ENCODE data around the gene PCDHA11.
"Not testable (repeated sequence)": the region's sequence is repeated elsewhere in the genome, so short reads cannot be mapped to it uniquely, and the experiment has no call there.

Gene PCDHA11, protein sequence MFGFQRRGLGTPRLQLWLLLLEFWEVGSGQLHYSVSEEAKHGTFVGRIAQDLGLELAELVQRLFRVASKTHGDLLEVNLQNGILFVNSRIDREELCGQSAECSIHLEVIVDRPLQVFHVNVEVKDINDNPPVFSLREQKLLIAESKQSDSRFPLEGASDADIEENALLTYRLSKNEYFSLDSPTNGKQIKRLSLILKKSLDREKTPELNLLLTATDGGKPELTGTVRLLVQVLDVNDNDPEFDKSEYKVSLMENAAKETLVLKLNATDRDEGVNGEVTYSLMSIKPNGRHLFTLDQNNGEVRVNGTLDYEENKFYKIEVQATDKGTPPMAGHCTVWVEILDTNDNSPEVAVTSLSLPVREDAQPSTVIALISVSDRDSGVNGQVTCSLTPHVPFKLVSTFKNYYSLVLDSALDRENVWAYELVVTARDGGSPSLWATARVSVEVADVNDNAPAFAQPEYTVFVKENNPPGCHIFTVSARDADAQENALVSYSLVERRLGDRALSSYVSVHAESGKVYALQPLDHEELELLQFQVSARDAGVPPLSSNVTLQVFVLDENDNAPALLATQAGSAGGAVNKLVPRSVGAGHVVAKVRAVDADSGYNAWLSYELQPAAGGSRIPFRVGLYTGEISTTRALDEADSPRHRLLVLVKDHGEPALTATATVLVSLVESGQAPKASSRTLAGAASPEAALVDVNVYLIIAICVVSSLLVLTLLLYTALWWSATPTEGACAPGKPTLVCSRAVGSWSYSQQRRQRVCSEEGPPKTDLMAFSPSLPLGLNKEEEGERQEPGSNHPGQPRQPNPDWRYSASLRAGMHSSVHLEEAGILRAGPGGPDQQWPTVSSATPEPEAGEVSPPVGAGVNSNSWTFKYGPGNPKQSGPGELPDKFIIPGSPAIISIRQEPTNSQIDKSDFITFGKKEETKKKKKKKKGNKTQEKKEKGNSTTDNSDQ

DNA sequence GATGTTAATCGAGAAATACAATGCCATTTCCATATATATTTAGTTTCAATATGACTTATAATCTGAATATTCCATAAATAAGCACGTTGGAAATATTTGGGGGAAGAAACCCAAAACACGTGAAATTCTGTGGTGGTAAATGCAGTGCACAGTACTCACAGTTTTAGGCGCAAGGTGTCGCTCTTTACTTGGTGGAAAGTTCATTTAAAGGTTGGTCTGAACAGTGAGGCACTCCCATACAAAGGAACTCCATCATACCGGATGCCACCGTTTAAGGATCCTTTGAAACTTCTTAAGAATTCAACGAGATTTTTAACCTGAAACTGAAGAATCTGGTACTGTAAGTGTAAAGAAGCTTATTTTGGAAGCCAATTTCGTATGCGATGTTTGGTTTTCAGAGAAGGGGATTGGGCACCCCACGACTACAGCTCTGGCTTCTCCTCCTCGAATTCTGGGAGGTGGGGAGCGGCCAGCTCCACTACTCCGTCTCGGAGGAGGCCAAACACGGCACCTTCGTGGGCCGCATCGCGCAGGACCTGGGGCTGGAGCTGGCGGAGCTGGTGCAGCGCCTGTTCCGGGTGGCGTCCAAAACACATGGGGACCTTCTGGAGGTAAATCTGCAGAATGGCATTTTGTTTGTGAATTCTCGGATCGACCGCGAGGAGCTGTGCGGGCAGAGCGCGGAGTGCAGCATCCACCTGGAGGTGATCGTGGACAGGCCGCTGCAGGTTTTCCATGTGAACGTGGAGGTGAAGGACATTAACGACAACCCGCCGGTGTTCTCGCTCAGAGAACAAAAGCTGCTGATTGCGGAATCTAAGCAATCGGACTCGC, at the start of gene PCDHA11:
Gene PCDHA11 (plus strand): TSS at position 237 of the 834 bp plus-strand sequence. CDS start 147 bp downstream, at position 384.
- no peak for DNase-seq (ENCODE audit: low spot score)

DNA sequence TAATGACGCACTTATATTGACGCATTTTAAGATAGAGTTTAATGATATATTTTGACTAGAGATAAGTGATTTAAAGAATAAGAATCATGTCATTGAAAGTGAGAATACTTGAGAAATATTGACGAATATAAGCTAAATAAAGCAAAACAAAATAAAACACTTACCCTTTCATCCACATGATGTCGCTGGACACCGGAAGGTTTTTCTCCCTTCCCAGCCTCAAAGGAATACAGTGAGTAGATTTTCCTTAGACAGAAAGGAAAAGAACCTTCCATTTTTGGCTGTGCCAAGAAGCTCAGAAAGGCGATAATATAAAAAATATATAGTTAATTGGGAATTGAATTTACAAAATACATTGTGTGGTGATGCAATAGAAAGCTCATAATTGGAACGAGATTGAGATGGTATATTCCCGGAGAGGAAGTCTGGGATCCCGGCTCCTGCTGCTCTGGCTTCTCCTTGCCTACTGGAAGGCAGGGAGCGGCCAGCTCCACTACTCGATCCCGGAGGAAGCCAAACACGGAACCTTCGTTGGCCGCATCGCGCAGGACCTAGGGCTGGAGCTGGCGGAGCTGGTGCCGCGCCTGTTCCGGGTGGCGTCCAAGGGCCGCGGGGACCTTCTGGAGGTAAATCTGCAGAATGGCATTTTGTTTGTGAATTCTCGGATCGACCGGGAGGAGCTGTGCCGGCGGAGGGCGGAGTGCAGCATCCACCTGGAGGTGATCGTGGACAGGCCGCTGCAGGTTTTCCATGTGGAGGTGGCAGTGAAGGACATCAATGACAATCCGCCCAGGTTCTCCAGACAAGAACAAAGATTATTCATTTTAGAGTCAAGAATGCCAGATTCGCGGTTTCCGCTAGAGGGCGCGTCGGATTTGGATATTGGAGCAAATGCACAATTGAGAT, 47.1 kb upstream of the PCDHA11 start, which contains the start of gene PCDHA5:
Gene PCDHA5 (plus strand): TSS at position 239 of the 906 bp plus-strand sequence.
- no peak for DNase-seq (ENCODE audit: low spot score)

- DNase-seq (ENCODE audit: low spot score), result no peak
These were observed 46.5 kb upstream of the PCDHA11 start for GRCh38 chr5:140822281-140822629.

DNA sequence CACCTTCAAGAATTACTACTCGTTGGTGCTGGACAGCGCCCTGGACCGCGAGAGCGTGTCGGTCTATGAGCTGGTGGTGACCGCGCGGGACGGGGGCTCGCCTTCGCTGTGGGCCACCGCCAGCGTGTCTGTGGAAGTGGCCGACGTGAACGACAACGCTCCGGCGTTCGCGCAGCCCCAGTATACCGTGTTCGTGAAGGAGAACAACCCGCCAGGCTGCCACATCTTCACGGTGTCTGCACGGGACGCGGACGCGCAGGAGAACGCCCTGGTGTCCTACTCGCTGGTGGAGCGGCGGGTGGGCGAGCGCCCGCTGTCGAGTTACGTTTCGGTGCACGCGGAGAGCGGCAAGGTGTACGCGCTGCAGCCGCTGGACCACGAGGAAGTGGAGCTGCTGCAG, 45.8 kb upstream of the PCDHA11 start:
- DNase-seq (ENCODE audit: low spot score), result not testable (repeated sequence)

GRCh38 chr5:140823475-140823874, 45.3 kb upstream of the PCDHA11 start:
- no peak for DNase-seq (ENCODE audit: low spot score)

DNA sequence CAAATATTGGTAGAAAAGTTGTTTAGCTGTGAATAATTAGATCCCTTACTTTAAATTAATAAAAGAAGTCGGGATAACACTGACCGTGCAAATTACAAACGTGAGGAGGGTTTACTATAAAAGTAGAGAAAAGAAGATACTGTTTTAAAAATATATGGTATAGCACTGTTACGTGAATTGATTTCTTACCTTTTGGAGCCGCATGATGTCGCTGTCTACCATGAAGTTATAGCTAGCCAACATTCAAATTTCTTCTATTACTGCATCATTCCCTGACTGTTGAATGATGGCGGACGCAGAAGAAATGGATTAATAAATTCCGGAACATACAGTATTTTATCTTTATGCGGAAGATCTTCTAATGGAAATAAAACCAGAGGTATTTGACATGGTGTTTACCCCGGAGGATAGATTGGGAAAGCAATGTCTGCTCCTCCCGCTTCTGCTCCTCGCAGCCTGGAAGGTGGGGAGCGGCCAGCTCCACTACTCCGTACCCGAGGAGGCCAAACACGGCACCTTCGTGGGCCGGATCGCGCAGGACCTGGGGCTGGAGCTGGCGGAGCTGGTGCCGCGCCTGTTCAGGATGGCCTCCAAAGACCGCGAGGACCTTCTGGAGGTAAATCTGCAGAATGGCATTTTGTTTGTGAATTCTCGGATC, 40.9 kb upstream of the PCDHA11 start, which contains the start of gene PCDHA6:
Gene PCDHA6 (plus strand): TSS at position 257 of the 658 bp plus-strand sequence. CDS start 132 bp downstream, at position 389.
- DNase-seq (ENCODE audit: low spot score), result no peak

DNA sequence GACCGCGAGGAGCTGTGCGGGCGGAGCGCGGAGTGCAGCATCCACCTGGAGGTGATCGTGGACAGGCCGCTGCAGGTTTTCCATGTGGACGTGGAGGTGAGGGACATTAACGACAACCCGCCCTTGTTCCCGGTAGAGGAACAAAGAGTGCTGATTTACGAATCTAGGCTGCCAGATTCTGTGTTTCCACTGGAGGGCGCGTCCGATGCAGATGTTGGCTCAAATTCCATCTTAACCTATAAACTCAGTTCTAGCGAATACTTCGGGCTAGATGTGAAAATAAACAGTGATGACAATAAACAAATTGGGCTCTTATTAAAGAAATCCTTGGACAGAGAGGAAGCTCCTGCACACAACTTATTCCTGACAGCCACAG, 40.4 kb upstream of the PCDHA11 start:
- no peak for DNase-seq (ENCODE audit: low spot score)

DNA sequence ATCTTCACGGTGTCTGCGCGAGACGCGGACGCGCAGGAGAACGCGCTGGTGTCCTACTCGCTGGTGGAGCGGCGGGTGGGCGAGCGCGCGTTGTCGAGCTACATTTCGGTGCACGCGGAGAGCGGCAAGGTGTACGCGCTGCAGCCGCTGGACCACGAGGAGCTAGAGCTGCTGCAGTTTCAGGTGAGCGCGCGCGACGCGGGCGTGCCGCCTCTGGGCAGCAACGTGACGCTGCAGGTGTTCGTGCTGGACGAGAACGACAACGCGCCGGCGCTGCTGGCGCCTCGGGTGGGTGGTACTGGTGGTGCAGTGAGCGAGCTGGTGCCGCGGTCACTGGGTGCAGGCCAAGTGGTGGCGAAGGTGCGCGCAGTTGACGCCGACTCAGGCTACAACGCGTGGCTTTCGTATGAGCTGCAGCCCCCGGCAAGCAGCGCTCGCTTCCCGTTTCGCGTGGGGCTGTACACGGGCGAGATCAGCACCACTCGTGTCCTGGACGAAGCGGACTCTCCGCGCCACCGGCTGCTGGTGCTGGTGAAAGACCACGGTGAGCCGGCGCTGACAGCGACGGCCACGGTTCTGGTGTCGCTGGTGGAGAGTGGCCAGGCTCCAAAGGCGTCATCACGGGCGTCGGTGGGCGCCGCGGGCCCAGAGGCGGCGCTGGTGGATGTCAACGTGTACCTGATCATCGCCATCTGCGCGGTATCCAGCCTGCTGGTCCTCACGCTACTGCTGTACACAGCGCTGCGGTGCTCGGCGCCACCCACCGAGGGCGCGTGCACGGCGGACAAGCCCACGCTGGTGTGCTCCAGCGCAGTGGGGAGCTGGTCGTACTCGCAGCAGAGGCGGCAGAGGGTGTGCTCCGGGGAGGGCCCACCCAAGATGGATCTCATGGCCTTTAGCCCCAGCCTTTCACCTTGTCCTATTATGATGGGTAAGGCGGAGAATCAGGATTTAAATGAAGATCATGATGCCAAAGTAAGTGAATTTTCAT, 39.0 kb upstream of the PCDHA11 start:
- not testable (repeated sequence) for DNase-seq (ENCODE audit: low spot score)

GRCh38 chr5:140833993-140834392, 34.8 kb upstream of the PCDHA11 start, which contains the start of gene PCDHA7:
Gene PCDHA7 (plus strand): TSS chr5:140834269. CDS start chr5:140834384, 115 bp downstream.
- DNase-seq (ENCODE audit: low spot score), result no peak

DNA sequence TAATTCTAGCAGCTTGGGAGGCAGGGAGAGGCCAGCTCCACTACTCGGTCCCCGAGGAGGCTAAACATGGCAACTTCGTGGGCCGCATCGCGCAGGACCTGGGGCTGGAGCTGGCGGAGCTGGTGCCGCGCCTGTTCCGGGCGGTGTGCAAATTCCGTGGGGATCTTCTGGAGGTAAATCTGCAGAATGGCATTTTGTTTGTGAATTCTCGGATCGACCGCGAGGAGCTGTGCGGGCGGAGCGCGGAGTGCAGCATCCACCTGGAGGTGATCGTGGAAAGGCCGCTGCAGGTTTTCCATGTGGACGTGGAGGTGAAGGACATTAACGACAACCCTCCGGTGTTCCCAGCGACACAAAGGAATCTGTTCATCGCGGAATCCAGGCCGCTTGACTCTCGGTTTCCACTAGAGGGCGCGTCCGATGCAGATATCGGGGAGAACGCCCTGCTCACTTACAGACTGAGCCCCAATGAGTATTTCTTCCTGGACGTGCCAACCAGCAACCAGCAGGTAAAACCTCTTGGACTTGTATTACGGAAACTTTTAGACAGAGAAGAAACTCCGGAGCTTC, 34.2 kb upstream of the PCDHA11 start:
- DNase-seq (ENCODE audit: low spot score), result not testable (repeated sequence)

DNA sequence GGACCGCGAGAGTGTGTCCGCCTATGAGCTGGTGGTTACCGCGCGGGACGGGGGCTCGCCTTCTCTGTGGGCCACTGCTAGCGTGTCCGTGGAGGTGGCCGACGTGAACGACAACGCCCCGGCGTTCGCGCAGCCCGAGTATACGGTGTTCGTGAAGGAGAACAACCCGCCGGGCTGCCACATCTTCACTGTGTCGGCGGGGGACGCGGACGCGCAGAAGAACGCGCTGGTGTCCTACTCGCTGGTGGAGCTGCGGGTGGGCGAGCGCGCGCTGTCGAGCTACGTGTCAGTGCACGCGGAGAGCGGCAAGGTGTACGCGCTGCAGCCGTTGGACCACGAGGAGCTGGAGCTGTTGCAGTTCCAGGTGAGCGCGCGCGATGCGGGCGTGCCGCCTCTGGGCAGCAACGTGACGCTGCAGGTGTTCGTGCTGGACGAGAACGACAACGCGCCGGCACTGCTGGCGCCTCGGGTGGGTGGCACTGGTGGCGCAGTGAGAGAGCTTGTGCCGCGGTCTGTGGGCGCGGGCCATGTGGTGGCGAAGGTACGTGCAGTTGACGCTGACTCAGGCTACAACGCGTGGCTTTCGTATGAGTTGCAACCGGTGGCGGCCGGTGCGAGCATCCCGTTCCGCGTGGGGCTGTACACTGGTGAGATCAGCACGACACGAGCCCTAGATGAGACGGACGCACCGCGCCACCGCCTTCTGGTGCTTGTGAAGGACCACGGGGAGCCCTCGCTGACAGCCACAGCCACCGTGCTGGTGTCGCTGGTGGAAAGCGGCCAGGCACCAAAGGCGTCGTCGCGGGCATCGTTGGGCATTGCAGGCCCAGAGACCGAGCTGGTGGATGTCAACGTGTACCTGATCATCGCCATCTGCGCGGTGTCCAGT, 32.9 kb upstream of the PCDHA11 start:
- no peak for DNase-seq (ENCODE audit: low spot score)

GRCh38 chr5:140840978-140841962, 27.5 kb upstream of the PCDHA11 start, which contains the start of gene PCDHA8:
Gene PCDHA8 (plus strand): TSS chr5:140841187. CDS start chr5:140841322, 135 bp downstream.
- peak; percentile 4 for DNase-seq (ENCODE audit: low spot score)

GRCh38 chr5:140842798-140843733, 25.7 kb upstream of the PCDHA11 start:
- no peak for DNase-seq (ENCODE audit: low spot score)

DNA sequence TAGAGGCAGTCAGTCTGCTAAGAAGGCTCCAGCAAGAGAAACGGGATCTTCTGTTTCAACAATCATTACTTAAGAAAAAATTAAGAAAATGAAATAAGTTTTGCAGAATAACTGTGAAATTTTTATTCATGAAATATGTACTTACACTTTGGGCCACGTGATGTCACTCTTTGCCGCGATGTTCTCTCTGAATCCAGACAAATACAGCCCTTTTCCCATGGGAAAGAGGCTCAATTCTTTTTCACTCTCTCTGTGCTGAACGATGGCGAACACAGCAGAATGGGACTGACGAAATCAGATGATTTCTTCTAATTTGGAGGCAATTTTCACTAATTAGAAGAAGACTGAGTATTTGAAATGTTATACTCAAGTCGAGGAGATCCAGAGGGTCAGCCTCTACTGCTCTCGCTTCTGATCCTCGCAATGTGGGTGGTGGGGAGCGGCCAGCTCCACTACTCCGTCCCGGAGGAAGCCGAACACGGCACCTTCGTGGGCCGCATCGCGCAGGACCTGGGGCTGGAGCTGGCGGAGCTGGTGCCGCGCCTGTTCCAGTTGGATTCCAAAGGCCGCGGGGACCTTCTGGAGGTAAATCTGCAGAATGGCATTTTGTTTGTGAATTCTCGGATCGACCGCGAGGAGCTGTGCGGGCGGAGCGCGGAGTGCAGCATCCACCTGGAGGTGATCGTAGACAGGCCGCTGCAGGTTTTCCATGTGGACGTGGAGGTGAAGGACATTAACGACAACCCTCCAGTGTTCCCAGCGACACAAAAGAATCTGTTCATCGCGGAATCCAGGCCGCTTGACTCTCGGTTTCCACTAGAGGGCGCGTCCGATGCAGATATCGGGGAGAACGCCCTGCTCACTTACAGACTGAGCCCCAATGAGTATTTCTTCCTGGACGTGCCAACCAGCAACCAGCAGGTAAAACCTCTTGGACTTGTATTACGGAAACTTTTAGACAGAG, 20.3 kb upstream of the PCDHA11 start, which contains the start of gene PCDHA9:
Gene PCDHA9 (plus strand): TSS at position 244 of the 964 bp plus-strand sequence. CDS start 114 bp downstream, at position 358.
- not testable (repeated sequence) for DNase-seq (ENCODE audit: low spot score)

All from germinal center (tissue), 1 donor.